ENCODE results near the gene PTPRE.

The PTPRE gene

DNA sequence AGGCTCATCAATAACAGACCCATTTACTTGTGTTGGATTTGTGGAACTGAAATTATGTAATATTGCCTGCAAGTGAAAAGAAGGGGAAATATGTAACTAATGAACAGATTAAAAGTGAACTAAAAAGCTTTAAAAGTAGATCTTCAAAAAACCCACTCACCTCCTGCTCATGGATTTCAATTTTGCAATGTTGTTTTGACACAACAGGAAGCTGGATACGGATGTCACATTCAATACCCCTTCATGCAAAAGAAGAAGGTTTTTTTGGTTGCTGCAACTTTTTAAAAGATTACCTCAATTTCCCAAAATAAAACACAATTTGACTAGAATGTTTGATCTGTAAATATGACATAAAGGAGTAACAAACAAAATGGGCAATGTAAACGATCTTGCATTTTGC, 216.0 kb downstream of the PTPRE start:
- in situ Hi-C loops (cut with HindIII; ENCODE audit: low sequenced_read_pairs), result no loop called here
- no peak for DNase-seq (ENCODE audit: low read depth)
- TF ChIP-seq, protein P1, sequence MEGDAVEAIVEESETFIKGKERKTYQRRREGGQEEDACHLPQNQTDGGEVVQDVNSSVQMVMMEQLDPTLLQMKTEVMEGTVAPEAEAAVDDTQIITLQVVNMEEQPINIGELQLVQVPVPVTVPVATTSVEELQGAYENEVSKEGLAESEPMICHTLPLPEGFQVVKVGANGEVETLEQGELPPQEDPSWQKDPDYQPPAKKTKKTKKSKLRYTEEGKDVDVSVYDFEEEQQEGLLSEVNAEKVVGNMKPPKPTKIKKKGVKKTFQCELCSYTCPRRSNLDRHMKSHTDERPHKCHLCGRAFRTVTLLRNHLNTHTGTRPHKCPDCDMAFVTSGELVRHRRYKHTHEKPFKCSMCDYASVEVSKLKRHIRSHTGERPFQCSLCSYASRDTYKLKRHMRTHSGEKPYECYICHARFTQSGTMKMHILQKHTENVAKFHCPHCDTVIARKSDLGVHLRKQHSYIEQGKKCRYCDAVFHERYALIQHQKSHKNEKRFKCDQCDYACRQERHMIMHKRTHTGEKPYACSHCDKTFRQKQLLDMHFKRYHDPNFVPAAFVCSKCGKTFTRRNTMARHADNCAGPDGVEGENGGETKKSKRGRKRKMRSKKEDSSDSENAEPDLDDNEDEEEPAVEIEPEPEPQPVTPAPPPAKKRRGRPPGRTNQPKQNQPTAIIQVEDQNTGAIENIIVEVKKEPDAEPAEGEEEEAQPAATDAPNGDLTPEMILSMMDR (IDR thresholded peaks at IDR 0.05; ENCODE audit: low read depth, low read length, missing control alignments), result no peak
- no peak overlapping the region for H3K4me3 ChIP-seq (ENCODE audit: low read depth, low read length)

DNA sequence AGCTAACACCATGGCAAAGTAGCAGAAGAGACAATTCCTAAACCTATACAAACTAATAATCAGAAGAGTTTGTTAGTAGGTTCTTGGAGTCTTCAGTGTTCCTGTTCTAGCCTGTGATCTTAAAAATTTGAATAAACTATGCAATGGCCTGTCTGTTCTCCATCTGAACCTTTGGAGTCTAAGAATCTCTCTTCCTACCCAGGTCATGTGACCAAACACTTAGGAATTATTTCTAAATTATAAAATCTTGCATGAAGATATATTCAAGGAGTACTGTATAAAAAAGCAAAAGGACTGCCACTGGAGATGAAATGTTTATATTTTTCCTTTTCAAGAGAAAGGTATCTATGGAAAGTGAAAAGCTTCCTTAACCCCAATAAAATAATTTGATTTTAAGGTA, 216.9 kb downstream of the PTPRE start:
- H3K4me3 ChIP-seq (ENCODE audit: low read depth, low read length), result peak overlapping the region; percentile 77
- in situ Hi-C loops (cut with HindIII; ENCODE audit: low sequenced_read_pairs), result no loop called here
- TF ChIP-seq, protein P1 (IDR thresholded peaks at IDR 0.05; ENCODE audit: low read depth, low read length, missing control alignments), result no peak
- no peak for DNase-seq (ENCODE audit: low read depth)

DNA sequence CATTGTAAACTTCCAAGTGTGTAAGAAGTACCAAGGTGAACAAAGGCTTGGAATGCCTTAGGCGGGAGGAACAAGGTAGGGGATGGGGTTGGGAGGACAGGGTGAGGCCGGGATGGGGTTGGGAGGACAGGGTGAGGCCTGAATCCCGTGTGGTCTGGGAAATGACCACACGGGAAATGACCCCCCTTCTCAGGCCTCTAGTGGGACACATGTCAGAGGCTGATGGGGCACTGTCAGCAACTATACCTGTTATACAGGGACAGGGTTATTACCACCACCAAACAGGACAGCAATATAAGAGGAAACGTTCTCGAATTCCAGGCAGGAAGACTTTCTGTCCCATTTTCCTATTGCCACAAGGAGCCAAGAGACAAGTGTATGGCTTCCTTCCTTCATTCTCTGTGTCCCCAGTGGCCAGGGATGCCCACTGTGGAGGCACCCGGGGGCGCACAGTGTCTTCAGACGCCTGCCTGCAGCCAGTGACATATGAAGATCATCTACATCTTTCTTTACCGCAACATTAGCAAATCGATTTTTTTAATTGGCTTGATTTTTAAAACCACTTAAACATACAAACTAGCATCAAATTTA, 218.0 kb downstream of the PTPRE start:
- TF ChIP-seq, protein P1 (IDR thresholded peaks at IDR 0.05; ENCODE audit: low read depth, low read length, missing control alignments), result no peak
- DNase-seq (ENCODE audit: low read depth), result no peak
- in situ Hi-C loops (cut with HindIII; ENCODE audit: low sequenced_read_pairs), result no loop called here
- peak overlapping the region; percentile 77 for H3K4me3 ChIP-seq (ENCODE audit: low read depth, low read length)

DNA sequence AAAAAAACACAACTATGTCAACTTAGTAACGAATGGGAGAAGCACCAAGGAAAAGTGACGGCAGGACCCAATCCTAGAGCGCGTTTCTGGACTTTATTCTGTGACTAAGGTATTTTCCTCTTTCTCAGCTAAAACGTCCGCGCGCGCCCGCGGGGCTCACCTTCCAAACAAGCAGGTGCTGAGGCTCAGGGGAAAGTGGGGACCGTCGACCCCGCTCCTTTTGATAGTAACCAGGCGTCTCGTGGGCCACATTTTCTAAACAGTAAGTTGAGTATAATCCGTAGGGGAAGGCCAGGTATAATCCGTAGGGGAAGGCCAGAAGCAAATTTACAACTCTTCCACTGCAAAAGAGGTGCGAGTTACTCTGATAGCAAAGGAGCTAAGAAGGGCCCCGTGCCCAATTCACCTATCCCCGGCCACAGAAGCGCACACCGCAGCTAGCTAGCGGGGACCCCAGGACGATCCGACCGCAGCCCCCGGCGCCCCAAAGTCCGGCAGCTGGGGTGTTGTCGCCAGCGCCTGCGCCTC, 218.6 kb downstream of the PTPRE start:
- peak overlapping the region; percentile 77 for H3K4me3 ChIP-seq (ENCODE audit: low read depth, low read length)
- no peak for DNase-seq (ENCODE audit: low read depth)
- in situ Hi-C loops (cut with HindIII; ENCODE audit: low sequenced_read_pairs), result no loop called here
- TF ChIP-seq, protein P1 (IDR thresholded peaks at IDR 0.05; ENCODE audit: low read depth, low read length, missing control alignments), result no peak

DNA sequence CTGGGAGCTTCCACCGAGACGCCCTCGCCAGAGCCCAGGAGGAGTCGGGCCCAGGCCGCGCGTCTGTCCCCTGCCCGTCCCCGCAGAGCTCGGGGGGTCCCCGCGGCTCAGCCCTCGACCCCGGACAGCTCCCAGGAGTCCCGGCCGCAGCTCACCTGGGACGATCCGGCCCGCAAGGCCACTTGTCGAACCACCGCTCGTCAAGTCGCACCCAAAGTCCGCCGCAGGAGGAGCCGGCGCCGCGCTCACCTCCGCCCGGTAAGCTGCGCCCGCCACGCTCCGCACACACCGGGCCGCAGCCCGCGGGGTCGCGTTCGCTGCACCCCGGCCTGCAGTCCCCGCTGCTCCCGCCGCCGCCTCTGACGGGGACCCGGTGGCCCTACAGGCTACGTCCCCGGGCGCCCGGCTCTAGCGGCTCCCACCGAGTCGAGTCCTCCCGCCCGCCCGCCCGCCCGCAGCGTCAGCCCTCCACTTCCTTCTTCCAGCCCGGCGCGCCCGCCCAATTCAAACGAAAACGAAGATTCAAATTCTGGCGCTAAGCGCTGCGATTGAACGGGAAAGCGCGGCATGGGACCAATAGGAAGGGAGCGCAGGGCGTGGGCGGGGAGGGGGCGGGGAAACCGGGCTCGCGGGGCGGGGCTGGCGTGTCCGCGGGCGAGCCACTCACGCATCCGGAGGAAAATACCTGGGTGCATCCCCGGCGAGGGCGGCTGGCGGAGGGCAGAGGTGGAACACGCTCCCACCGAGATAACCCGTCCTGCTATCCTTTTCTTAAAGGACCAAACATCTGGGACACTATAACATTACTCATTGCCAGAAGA, 219.3 kb downstream of the PTPRE start, which contains the start of gene MKI67:
TSS of gene MKI67 (minus strand) at position 480 of the 821 bp plus-strand sequence. CDS start 756 bp downstream, outside the sequence.
- TF ChIP-seq, protein P1 (IDR thresholded peaks at IDR 0.05; ENCODE audit: low read depth, low read length, missing control alignments), result no peak
- H3K4me3 ChIP-seq (ENCODE audit: low read depth, low read length), result peak within 1 kb of the TSS; percentile 77
- peak; percentile 68 for DNase-seq (ENCODE audit: low read depth)
- in situ Hi-C loops (cut with HindIII; ENCODE audit: low sequenced_read_pairs), result no loop called here

DNA sequence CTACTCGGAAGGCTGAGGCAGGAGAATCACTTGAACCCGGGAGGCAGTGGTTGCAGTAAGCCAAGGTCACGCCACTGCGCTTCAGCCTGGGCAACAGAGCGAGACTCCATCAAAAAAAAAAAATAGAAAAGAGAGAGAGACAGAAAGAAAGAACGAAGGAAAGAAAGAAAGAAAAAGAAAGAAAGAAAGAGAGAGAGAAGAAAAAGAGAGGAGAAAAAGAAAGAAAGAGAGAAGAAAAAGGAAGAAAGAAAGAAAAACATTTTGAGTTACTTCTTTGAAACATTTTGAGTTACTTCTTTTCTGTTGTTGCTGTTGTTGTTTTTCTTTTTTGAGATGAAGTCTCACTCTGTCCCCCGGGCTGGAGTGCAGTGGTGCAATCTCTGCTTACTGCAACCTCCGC, 221.7 kb downstream of the PTPRE start:
- TF ChIP-seq, protein P1 (IDR thresholded peaks at IDR 0.05; ENCODE audit: low read depth, low read length, missing control alignments), result no peak
- in situ Hi-C loops (cut with HindIII; ENCODE audit: low sequenced_read_pairs), result no loop called here
- no peak overlapping the region for H3K4me3 ChIP-seq (ENCODE audit: low read depth, low read length)
- no peak for DNase-seq (ENCODE audit: low read depth)
